Mesodermal cell (in vitro differentiated cells): ENCODE results near the gene ACACA.

ENCODE experiments used
- H3K27ac ChIP-seq: 2 replicates; pipeline ENCODE4 v1.7.0; 2013; ENCODE audit warnings: mild to moderate bottlenecking, low read depth, low read length, moderate library complexity; ENCODE audit not compliant: severe bottlenecking
- H3K36me3 ChIP-seq: 2 replicates; pipeline ENCODE4 v1.7.1; 2013; ENCODE audit warnings: mild to moderate bottlenecking, low read length, moderate library complexity; ENCODE audit not compliant: control insufficient read depth, insufficient read depth
- H3K4me1 ChIP-seq: one replicate; pipeline ENCODE4 v1.7.1; 2013; ENCODE audit warnings: mild to moderate bottlenecking, low read length; ENCODE audit not compliant: insufficient read depth, control insufficient read depth, poor library complexity, severe bottlenecking
- H3K4me3 ChIP-seq: 2 replicates; pipeline ENCODE4 v1.7.0; 2013; ENCODE audit warnings: low read length, control low read depth, mild to moderate bottlenecking; ENCODE audit not compliant: insufficient read depth, poor library complexity, severe bottlenecking; ENCODE audit errors: extremely low read depth
- H3K9me3 ChIP-seq: 2 replicates; pipeline ENCODE4 v1.7.1; 2013; ENCODE audit warnings: mild to moderate bottlenecking, low read length, moderate library complexity; ENCODE audit not compliant: control insufficient read depth
- WGBS, 2 experiments: methylation state at CpG; one replicate each; pipeline ENCODE4 v1.1.5; 2013; ENCODE audit warnings: missing lambda C conversion rate in 2 of 2; ENCODE audit not compliant: insufficient coverage in 2 of 2; 5-methylcytosine and 5-hydroxymethylcytosine counted together

The ACACA gene

DNA sequence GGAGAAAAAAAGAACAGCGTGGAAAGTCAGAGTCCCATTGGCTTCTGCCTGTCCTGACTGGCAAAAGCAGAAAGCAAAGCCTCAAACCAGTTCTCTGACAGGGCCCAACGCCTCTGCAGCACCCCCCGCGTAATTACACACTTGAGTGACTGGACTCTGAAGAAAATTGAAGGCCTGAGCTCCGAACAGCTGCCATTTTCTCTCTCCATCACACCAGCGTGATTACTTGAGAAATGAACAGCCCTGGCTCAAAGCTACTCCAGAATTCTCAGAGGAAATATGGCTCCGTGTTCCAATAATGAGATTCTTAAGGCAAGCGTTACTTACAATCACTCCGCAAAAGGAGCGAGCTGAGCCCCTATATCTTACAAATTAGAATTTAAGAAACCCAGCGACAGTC is 173.6 kb downstream of the ACACA start:
- Histone ChIP-seq H3K27ac (no peak overlapping the region), H3K4me3 (no peak overlapping the region), H3K9me3 (no peaks in the 10 kb centered on the region), H3K36me3 (peaks cover 91% of the 10 kb centered on the region), H3K4me1 (no peaks in the 10 kb centered on the region)
- WGBS, 2 experiments, result 88 to 90% methylated on average over 7 to 8 of the region's 11 CpGs

DNA sequence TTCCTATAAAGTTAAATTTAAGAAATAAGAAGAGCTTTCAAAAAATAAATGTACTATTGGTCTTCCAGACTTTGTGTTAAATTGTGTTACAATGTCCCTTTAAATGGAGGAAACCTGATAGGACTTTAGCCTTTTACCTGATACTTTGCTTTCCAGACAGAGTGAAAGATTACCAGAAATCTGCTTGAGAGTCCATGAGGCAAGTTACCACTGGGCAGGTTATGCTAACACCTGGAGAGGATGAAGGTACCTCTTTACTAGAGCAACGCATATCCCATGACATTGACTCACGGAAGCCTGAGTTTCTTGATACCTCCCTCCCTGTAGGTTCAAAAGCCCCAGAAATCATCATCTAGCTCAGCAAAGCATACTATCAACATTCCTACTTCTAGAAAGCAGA is 174.7 kb downstream of the ACACA start:
- Histone ChIP-seq H3K36me3 (peaks cover 86% of the 10 kb centered on the region), H3K27ac (no peak overlapping the region), H3K4me3 (no peak overlapping the region), H3K4me1 (no peaks in the 10 kb centered on the region), H3K9me3 (no peaks in the 10 kb centered on the region)
- 80% methylated on average over 2 of the region's 2 CpGs; no CpG with 5 or more reads in 1 of the 2 experiments for WGBS, 2 experiments

DNA sequence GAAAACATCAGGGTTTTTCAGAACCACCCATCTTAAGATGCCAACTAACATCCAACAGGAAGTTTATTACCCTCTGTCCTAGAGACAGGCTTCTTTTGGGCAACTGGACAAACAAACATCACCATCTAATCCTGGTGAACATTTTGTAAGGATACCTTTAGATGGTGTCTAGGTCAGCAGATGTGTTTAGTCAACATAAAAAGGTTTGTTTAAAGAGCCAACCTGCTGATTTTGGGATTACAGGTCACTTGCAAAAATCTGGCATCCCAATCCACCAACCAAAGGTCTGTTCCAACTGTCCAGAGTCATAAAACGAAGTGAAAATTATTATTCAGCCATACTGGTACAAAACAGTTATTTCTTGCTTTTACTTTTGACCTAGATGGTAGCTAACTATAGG is 176.0 kb downstream of the ACACA start:
- Histone ChIP-seq H3K4me3 (no peak overlapping the region), H3K36me3 (peaks cover 89% of the 10 kb centered on the region), H3K27ac (no peak overlapping the region), H3K4me1 (no peaks in the 10 kb centered on the region), H3K9me3 (no peaks in the 10 kb centered on the region)
- WGBS, 2 experiments, result 40 to 56% methylated on average over 1 of the region's 1 CpG

DNA sequence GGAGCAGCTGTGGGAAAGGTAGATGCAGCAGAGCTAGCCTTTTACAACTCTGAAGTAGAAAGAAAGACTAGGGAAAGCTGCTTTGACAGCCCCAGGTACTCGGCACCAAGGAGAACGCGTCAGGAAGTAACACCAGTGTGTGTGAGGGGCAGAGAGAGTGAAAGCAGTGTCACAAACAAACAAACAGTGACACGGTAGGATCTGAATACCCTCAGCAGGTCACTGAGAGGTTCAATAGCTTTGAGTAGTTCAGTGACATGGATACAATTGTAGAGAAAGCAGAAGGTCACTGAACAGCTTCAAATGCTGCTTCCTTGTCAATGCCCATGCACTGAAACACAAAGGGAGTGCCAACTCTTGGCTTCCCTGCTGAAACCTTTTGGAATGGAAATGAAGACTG is 181.2 kb downstream of the ACACA start:
- 23 to 27% methylated on average over 4 of the region's 4 CpGs for WGBS, 2 experiments
- Histone ChIP-seq H3K9me3 (no peaks in the 10 kb centered on the region), H3K4me1 (no peaks in the 10 kb centered on the region), H3K4me3 (no peak overlapping the region), H3K27ac (no peak overlapping the region), H3K36me3 (peaks cover 76% of the 10 kb centered on the region)

DNA sequence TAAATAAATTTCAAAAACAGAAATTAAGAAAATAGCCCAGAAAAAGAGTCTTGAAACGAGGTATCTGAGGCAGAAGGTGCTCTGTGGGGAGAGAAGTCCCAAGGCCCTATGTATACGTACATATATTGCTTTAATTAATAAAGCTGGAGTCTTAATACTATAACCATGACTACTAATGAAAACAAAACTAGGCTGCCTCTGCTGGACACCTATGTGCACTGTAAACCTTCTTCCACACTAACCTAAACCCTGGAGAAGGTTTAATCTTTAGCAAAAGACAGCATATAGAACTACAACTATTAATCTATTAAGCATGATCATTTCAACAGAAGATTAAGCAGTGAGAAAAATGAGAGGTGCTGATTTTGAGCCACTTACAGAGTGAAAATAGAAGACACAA is 184.8 kb downstream of the ACACA start:
- H3K27ac ChIP-seq, result no peak overlapping the region
- H3K9me3 ChIP-seq, result no peaks in the 10 kb centered on the region
- H3K36me3 ChIP-seq, result peaks cover 68% of the 10 kb centered on the region
- peaks cover 7% of the 10 kb centered on the region for H3K4me1 ChIP-seq
- WGBS, 2 experiments, result no CpG with 5 or more reads among the region's 2 CpGs
- no peak overlapping the region for H3K4me3 ChIP-seq

DNA sequence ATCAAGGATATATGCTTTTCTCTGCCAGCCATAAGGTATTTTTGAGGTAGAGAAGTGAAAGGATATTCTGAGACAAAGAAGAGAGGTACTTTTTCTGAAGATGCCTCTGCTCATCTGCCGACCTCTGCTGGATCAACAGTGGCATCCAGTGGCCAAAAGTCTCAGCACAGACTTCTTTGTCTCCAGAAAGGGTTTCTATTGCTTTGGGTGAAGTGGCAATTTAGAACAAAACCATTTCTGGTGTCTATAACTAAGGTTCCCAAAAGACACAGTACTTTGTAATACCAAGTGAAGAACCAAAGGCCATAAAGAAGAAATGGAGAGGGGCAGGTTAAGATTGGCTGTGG is 186.1 kb downstream of the ACACA start:
- Histone ChIP-seq H3K4me1 (peaks cover 7% of the 10 kb centered on the region), H3K4me3 (no peak overlapping the region), H3K36me3 (peaks cover 65% of the 10 kb centered on the region), H3K9me3 (no peaks in the 10 kb centered on the region), H3K27ac (peak overlapping the region; percentile 64)
- 33 to 55% methylated on average over 1 of the region's 1 CpG for WGBS, 2 experiments

DNA sequence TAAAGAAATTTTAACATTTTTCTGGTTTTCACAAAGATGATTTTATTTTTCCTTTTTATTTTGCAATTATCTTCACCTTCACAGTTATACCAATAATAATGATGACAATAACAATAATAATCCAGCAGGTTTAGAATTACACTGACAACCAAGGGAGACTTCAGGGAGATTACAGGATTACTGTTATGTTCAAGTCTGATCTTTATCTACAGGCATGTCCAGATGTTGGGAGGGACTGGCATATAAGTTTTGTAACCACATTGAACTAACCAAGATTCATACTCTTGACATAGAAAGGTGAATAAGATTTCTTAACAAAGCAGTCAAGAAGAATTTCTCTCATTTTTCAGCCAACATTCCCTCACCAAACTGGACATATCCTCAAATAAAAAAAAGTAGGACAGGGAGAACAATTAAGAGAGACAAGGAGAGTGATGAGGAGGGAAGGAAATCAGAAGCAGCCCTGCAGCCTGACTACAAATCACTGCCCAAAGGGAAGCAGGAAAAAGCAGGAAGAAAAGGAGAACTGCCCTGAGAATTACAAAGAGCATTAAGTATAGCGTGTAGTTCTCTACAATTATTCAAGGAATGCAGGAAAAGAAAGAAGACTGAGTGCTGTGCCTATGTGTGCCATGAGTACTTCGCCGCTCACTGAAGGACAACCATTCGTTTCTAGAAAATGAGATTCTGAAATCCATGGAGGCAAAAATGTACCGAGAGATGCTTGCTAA is 186.6 kb downstream of the ACACA start:
- 72 to 78% methylated on average over 5 of the region's 5 CpGs for WGBS, 2 experiments
- Histone ChIP-seq H3K4me1 (peaks cover 7% of the 10 kb centered on the region), H3K9me3 (no peaks in the 10 kb centered on the region), H3K27ac (peak overlapping the region; percentile 64), H3K36me3 (peaks cover 62% of the 10 kb centered on the region), H3K4me3 (no peak overlapping the region)

DNA sequence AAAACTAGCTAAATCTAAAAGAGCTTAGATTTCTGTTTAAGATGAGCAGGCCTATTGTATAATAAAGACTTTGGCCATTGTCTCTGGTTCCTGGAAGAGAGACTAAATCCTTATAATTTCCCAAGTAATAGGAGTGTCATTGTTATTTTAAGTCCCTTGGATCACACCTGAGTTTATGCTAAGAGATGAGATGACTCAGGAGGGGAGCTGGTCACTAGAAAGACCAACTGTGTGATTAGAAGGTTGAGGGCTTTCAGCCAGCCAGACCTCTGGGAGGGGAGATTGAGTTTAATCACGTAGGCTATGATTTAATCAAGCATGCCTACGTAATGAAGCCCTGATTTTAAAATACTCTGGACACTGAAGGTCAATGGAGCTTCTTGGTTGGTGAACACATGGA is 187.8 kb downstream of the ACACA start:
- Histone ChIP-seq H3K27ac (no peak overlapping the region), H3K36me3 (peaks cover 66% of the 10 kb centered on the region), H3K4me1 (peaks cover 7% of the 10 kb centered on the region), H3K4me3 (no peak overlapping the region), H3K9me3 (no peaks in the 10 kb centered on the region)
- WGBS, 2 experiments, result 91 to 100% methylated on average over 2 of the region's 2 CpGs

DNA sequence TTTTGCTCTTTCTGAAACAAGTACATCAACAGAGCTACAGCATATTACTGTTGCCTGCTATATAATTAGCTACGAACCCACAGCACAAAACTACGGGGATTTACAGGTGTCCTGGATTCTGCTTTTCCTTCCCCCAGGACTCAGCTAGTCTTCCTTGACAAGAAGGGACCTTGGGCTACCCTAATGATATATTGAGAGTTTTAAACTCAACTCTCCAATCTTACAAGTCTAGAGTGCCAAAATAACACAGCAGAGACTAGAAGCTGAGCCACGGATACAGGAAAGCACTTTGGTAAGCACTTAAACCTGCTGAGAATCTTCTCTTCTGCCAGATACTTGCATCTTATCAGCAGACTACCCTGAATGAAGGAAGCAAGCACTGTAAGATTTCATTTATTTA is 192.2 kb downstream of the ACACA start:
- Histone ChIP-seq H3K4me3 (no peak overlapping the region), H3K27ac (no peak overlapping the region), H3K4me1 (no peaks in the 10 kb centered on the region), H3K36me3 (peaks cover 73% of the 10 kb centered on the region), H3K9me3 (no peaks in the 10 kb centered on the region)
- 96 to 100% methylated on average over 2 to 3 of the region's 3 CpGs for WGBS, 2 experiments

DNA sequence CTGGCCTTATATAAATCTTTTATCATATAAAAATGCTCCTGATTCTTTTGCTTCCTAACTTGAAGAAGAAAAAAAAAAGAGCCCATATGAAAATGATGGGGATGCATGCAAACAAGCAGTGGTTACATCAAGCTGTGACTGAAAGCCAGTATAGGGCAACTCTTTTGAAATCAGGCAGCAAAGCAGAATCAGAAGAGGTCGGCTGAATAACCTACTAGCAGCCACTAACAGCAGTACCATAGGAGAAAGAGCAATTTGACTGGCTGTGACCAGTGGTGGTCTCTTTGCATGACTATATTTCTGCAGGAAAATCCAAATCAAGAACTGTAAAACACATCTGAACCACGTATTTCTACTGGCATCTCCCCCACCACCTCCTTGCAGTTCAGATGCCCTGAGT is 192.7 kb downstream of the ACACA start:
- peaks cover 71% of the 10 kb centered on the region for H3K36me3 ChIP-seq
- WGBS, 2 experiments, result 40 to 77% methylated on average over 1 to 2 of the region's 2 CpGs
- H3K4me1 ChIP-seq, result no peaks in the 10 kb centered on the region
- no peaks in the 10 kb centered on the region for H3K9me3 ChIP-seq
- H3K27ac ChIP-seq, result no peak overlapping the region
- no peak overlapping the region for H3K4me3 ChIP-seq

DNA sequence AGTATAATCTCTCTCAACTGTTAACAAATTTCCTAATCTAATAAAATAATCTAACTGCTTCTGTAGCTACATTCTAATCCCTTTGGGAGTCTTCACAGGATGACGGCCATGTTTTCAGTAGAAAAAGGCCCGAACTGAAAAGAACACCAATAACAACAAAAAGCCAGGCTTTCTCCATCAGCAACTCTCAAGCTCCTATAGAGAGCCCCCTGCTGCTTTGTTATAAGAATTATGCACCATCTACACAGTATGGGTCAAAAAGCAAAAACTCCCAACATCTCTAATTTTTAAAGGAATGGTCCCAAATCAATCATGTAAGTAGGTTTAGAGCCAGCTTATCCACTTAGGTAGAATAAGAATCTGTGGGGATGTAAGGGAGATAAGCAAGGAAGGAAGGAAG is 194.5 kb downstream of the ACACA start:
- Histone ChIP-seq H3K4me1 (no peaks in the 10 kb centered on the region), H3K4me3 (no peak overlapping the region), H3K36me3 (peaks cover 72% of the 10 kb centered on the region), H3K27ac (no peak overlapping the region), H3K9me3 (no peaks in the 10 kb centered on the region)
- WGBS, 2 experiments, result 90% methylated on average over 2 of the region's 2 CpGs; no CpG with 5 or more reads in 1 of the 2 experiments
